Progenitor cell of endocrine pancreas (in vitro differentiated cells): Measurements from ENCODE around the gene RHOB. TPM values are rescaled to one million over a fixed set of nuclear protein-coding genes. Genes with fewer than 3 reads are reported as not detected.

Source experiments
- DNase-seq: peaks from one replicate; pipeline ENCODE4 v3.0.0; 2021; ENCODE audit warnings: low spot score; ENCODE audit not compliant: unreplicated experiment
- H3K27ac Mint-ChIP-seq: 2 replicates; pipeline ENCODE4 v1.8.0; 2021; ENCODE audit warnings: mild to moderate bottlenecking, moderate library complexity, mixed read lengths
- H3K27me3 Mint-ChIP-seq: 2 replicates; pipeline ENCODE4 v1.8.0; 2021; ENCODE audit warnings: mixed read lengths
- H3K36me3 Mint-ChIP-seq: 2 replicates; pipeline ENCODE4 v1.8.0; 2022; ENCODE audit warnings: mixed read lengths; ENCODE audit not compliant: insufficient read depth
- H3K4me1 Mint-ChIP-seq: 2 replicates; pipeline ENCODE4 v1.8.0; 2021; ENCODE audit warnings: low read depth, mixed read lengths
- H3K4me3 Mint-ChIP-seq: 2 replicates; pipeline ENCODE4 v1.8.0; 2021; ENCODE audit warnings: low read depth, mild to moderate bottlenecking, moderate library complexity, mixed read lengths
- H3K9me3 Mint-ChIP-seq: 2 replicates; pipeline ENCODE4 v1.8.0; 2021; ENCODE audit warnings: low read depth, mixed read lengths
- total RNA-seq: library from RNA; stranded (reverse); gene quantifications from 2 replicates; pipeline ENCODE4 v1.2.1, GENCODE V29; 2021
- TF ChIP-seq, protein P1 (sequence below): fragments of 200-600 bp; sonication (generic); IDR thresholded peaks from one replicate; pipeline ENCODE4 v1.5.0; 2021; ENCODE audit warnings: antibody characterized with exemption, mild to moderate bottlenecking; ENCODE audit not compliant: unreplicated experiment

Gene RHOB
- total RNA-seq, 1 donor from 2014 or later: 148 TPM

DNA sequence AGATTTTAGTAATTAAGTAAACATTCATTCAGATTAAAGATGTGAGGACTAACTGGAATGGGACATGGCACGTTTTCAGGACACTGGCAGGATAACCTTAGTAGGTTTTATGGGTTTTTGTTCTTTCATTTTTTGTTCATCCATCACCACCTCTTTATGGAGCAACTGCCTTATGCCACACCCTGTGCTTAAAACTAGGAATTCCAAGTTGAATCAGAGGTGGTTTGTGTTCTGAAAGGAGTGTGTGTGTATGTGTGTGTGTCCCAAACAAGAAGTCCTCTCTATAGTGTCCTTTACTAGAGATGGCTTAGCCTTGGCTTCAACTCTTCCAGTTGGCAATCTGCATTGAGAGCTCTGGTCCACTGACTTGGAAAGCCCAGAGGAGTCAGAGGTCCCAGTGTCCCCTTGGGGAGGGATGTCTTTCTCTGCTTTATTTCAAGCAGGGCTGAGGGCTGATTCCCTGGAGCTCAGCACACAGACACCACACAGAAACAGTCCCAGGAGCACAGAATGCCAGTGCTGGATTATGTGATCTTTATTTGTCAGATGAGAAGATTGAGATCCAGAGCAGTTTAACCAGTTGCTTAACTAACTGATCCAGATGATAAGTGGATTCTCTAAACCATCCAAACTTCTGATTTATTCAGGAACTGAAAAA lies 25.2 kb downstream of the RHOB start:
- H3K36me3 Mint-ChIP-seq: no peaks in the 10 kb centered on the region
- DNase-seq: no peak
- H3K4me3 Mint-ChIP-seq: no peak overlapping the region
- TF ChIP-seq, protein P1, sequence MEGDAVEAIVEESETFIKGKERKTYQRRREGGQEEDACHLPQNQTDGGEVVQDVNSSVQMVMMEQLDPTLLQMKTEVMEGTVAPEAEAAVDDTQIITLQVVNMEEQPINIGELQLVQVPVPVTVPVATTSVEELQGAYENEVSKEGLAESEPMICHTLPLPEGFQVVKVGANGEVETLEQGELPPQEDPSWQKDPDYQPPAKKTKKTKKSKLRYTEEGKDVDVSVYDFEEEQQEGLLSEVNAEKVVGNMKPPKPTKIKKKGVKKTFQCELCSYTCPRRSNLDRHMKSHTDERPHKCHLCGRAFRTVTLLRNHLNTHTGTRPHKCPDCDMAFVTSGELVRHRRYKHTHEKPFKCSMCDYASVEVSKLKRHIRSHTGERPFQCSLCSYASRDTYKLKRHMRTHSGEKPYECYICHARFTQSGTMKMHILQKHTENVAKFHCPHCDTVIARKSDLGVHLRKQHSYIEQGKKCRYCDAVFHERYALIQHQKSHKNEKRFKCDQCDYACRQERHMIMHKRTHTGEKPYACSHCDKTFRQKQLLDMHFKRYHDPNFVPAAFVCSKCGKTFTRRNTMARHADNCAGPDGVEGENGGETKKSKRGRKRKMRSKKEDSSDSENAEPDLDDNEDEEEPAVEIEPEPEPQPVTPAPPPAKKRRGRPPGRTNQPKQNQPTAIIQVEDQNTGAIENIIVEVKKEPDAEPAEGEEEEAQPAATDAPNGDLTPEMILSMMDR: no peak
- H3K4me1 Mint-ChIP-seq: peaks cover 11% of the 10 kb centered on the region
- H3K27ac Mint-ChIP-seq: no peak overlapping the region
- H3K27me3 Mint-ChIP-seq: peaks cover 18% of the 10 kb centered on the region
- H3K9me3 Mint-ChIP-seq: no peaks in the 10 kb centered on the region

DNA sequence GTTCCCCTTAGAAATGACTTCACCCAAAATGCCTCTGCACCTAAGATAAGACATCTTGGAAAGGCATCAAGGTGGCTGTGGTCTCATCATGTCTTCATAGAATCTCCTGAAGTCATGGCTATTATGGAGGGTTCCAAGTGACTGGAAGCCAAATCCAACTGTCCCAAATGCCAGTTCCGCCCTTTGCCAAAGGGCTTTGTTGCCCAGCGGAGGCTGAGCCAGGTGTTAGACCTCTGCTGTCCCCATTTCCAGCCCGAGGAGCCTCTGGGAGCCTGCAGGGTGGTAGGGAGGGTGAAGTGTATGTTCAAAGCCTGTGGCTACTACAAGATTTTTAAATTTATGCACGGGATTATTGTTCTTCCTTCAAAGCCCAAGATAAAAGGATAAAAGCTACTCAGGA lies 25.7 kb downstream of the RHOB start:
- Mint-ChIP-seq H3K27me3 (peaks cover 18% of the 10 kb centered on the region), H3K27ac (no peak overlapping the region), H3K9me3 (no peaks in the 10 kb centered on the region), H3K36me3 (no peaks in the 10 kb centered on the region), H3K4me1 (peaks cover 11% of the 10 kb centered on the region), H3K4me3 (no peak overlapping the region)
- TF ChIP-seq, protein P1: no peak
- DNase-seq: no peak

DNA sequence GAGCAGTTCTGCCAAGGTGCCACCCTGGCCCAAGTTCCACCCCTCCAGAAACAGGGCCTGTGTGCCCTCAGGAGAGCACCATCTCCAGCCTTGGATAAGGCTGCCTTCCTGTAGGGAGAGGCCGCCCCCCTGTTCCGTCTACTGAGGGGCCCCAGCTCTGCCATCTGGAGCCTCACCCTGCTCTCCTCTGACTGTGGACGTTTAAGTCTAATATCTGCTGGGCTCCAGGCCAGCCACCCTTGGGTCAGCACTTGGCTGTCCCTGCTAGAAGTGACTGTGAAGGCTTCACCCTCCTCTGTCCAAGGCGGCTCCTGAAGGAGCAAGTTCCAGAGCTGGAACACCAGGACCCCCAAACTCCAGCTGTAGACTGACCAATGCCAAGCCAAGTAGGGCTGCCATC lies 26.3 kb downstream of the RHOB start:
- Mint-ChIP-seq H3K9me3 (no peaks in the 10 kb centered on the region), H3K4me3 (no peak overlapping the region), H3K27ac (no peak overlapping the region), H3K36me3 (no peaks in the 10 kb centered on the region), H3K4me1 (peaks cover 11% of the 10 kb centered on the region), H3K27me3 (peaks cover 22% of the 10 kb centered on the region)
- TF ChIP-seq, protein P1: no peak
- no peak for DNase-seq

DNA sequence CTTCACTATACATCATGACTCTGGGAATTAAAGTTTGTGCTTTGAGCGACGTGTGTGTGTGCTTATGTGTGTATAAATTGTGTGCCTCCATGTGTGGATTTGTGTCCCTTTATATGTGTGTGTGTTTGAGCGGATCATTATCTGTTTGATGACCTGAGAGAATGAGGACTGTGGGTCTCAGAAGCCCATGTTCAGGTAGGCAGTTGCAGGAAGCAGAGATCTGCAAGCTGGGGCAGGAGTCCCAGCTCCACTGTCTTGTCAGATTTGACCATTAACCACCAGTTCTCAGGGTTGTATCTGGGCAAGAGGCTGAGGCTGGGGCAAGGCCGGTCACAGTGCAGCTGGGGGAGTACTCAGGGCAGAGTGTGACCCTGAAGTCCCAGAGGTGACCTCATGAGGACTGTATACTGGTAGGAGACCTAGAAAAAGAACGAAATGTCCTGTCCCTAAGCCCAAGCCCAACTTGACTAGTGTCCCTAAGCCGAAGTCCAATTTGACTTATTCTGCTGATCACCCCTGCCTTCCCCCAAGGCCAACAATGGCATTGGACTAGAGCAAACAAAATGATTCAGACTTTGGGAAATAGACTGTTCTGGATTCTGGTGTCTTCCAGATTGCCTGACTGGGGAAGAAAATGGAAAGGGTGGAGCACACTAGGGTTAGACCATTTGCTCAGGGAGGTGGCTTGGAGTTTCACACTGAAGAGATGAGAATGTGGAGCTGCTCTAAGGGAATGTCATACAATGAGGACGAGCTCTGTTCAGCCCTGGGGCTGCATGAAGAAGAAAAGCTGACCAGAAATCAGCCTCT lies 28.1 kb downstream of the RHOB start:
- DNase-seq: no peak
- Mint-ChIP-seq H3K27ac (no peak overlapping the region), H3K4me3 (no peak overlapping the region), H3K9me3 (peaks cover 3% of the 10 kb centered on the region), H3K36me3 (peaks cover 2% of the 10 kb centered on the region), H3K4me1 (peaks cover 6% of the 10 kb centered on the region), H3K27me3 (peaks cover 34% of the 10 kb centered on the region)
- TF ChIP-seq, protein P1: no peak

DNA sequence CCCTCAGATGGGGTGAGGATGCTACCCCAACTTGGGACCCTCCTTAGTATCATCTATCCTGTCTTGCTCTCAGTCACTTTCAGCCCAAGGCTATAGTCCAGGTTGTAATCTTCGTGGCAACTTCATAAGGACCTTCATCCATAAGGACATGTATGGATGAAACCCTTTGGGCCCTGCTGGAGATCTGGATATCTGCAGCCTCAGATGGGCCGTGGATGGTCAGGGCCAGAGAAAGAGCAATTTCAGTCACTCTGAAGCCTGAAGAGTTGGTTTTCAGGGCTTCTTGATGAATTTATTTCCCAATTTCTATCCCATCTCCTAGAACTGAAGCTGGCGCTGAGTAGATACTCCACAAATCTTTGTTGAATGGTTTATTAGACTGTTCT lies 28.7 kb downstream of the RHOB start:
- no peak for DNase-seq
- Mint-ChIP-seq H3K4me1 (peaks cover 6% of the 10 kb centered on the region), H3K4me3 (no peak overlapping the region), H3K9me3 (peaks cover 3% of the 10 kb centered on the region), H3K36me3 (peaks cover 2% of the 10 kb centered on the region), H3K27me3 (peaks cover 28% of the 10 kb centered on the region), H3K27ac (no peak overlapping the region)
- TF ChIP-seq, protein P1: no peak
